ENCODE results near the gene ZNF362. TPM values are rescaled to one million over a fixed set of nuclear protein-coding genes. Genes with fewer than 3 reads are reported as not detected.

Gene ZNF362
- total RNA-seq, 2 donors from 2014 or later, result 27.4 to 41.5 TPM

- no peak overlapping the region for H3K27ac ChIP-seq (ENCODE audit: low read depth, low read length)
- no peaks in the 10 kb centered on the region for H3K36me3 ChIP-seq (ENCODE audit: control insufficient read depth, insufficient read depth, low read length)
- no peaks in the 10 kb centered on the region for H3K9me3 Mint-ChIP-seq
- no peak overlapping the region for H3K4me3 ChIP-seq (ENCODE audit: low read length)
- TF ChIP-seq, protein P1, sequence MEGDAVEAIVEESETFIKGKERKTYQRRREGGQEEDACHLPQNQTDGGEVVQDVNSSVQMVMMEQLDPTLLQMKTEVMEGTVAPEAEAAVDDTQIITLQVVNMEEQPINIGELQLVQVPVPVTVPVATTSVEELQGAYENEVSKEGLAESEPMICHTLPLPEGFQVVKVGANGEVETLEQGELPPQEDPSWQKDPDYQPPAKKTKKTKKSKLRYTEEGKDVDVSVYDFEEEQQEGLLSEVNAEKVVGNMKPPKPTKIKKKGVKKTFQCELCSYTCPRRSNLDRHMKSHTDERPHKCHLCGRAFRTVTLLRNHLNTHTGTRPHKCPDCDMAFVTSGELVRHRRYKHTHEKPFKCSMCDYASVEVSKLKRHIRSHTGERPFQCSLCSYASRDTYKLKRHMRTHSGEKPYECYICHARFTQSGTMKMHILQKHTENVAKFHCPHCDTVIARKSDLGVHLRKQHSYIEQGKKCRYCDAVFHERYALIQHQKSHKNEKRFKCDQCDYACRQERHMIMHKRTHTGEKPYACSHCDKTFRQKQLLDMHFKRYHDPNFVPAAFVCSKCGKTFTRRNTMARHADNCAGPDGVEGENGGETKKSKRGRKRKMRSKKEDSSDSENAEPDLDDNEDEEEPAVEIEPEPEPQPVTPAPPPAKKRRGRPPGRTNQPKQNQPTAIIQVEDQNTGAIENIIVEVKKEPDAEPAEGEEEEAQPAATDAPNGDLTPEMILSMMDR (conservative IDR thresholded peaks at IDR 0.05), result no peak
- peaks cover 26% of the 10 kb centered on the region for H3K4me1 ChIP-seq (ENCODE audit: control insufficient read depth, insufficient read depth, low read length)
- peaks cover 34% of the 10 kb centered on the region for H3K4me1 Mint-ChIP-seq
- no peak overlapping the region for H3K9ac ChIP-seq (ENCODE audit: extremely low read depth, low read length, poor library complexity, severe bottlenecking)
- no peaks in the 10 kb centered on the region for H3K36me3 Mint-ChIP-seq (ENCODE audit: low read depth)
- H3K27me3 Mint-ChIP-seq (ENCODE audit: insufficient read depth), result peaks cover 32% of the 10 kb centered on the region
- WGBS, 2 experiments (ENCODE audit: insufficient coverage in 1 of 2, insufficient read length in 1 of 2), result 94 to 97% methylated on average over 3 of the region's 3 CpGs
- H3K4me3 Mint-ChIP-seq, result no peak overlapping the region
- H3K27ac Mint-ChIP-seq, result no peak overlapping the region
- no peak for DNase-seq
- H3K27me3 ChIP-seq (ENCODE audit: control insufficient read depth, insufficient read depth, low read length, poor library complexity, severe bottlenecking), result peaks cover 17% of the 10 kb centered on the region
- no peaks in the 10 kb centered on the region for H3K9me3 ChIP-seq (ENCODE audit: control insufficient read depth, low read length)
These were observed 6.9 kb upstream of the ZNF362 start for GRCh38 chr1:33249422-33249821.

DNA sequence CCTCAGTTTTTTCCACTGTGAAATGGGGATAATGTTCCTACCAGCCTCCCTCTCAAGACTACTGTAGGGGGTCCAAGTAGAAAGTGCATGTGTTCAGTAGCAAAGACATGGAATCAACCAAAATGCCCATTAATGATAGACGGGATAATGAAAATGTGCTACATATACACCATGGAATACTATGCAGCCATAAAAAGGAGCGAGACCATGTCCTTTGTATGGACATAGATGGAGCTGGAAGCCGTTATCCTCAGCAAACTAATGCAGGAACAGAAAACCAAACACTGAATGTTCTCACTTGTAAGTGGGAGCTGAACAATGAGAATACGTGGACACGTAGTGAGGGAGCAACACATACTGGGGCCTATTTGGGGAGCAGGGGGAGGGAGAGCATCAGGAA, 6.1 kb upstream of the ZNF362 start:
- Mint-ChIP-seq H3K4me1 (peaks cover 26% of the 10 kb centered on the region), H3K27me3 (ENCODE audit: insufficient read depth) (peaks cover 32% of the 10 kb centered on the region), H3K4me3 (no peak overlapping the region), H3K36me3 (ENCODE audit: low read depth) (no peaks in the 10 kb centered on the region), H3K27ac (no peak overlapping the region), H3K9me3 (no peaks in the 10 kb centered on the region)
- TF ChIP-seq, protein P1 (conservative IDR thresholded peaks at IDR 0.05), result no peak
- no peaks in the 10 kb centered on the region for H3K36me3 ChIP-seq (ENCODE audit: control insufficient read depth, insufficient read depth, low read length)
- peaks cover 17% of the 10 kb centered on the region for H3K27me3 ChIP-seq (ENCODE audit: control insufficient read depth, insufficient read depth, low read length, poor library complexity, severe bottlenecking)
- H3K9ac ChIP-seq (ENCODE audit: extremely low read depth, low read length, poor library complexity, severe bottlenecking), result no peak overlapping the region
- H3K4me3 ChIP-seq (ENCODE audit: low read length), result no peak overlapping the region
- DNase-seq, result no peak
- WGBS, 2 experiments (ENCODE audit: insufficient coverage in 1 of 2, insufficient read length in 1 of 2), result 89 to 92% methylated on average over 5 of the region's 5 CpGs
- peaks cover 19% of the 10 kb centered on the region for H3K4me1 ChIP-seq (ENCODE audit: control insufficient read depth, insufficient read depth, low read length)
- no peak overlapping the region for H3K27ac ChIP-seq (ENCODE audit: low read depth, low read length)
- H3K9me3 ChIP-seq (ENCODE audit: control insufficient read depth, low read length), result no peaks in the 10 kb centered on the region

- peaks cover 22% of the 10 kb centered on the region for H3K4me1 Mint-ChIP-seq
- WGBS, 2 experiments (ENCODE audit: insufficient coverage in 1 of 2, insufficient read length in 1 of 2), result 80 to 91% methylated on average over 1 to 3 of the region's 3 CpGs
These were observed 5.6 kb upstream of the ZNF362 start for GRCh38 chr1:33250724-33251123.

More at GRCh38 chr1:33250724-33251123, 5.6 kb upstream of the ZNF362 start:
- Histone ChIP-seq H3K27me3 (ENCODE audit: control insufficient read depth, insufficient read depth, low read length, poor library complexity, severe bottlenecking) (peaks cover 17% of the 10 kb centered on the region), H3K9me3 (ENCODE audit: control insufficient read depth, low read length) (no peaks in the 10 kb centered on the region), H3K9ac (ENCODE audit: extremely low read depth, low read length, poor library complexity, severe bottlenecking) (no peak overlapping the region), H3K27ac (ENCODE audit: low read depth, low read length) (no peak overlapping the region), H3K4me1 (ENCODE audit: control insufficient read depth, insufficient read depth, low read length) (peaks cover 14% of the 10 kb centered on the region), H3K4me3 (ENCODE audit: low read length) (no peak overlapping the region), H3K36me3 (ENCODE audit: control insufficient read depth, insufficient read depth, low read length) (no peaks in the 10 kb centered on the region)
- H3K27ac Mint-ChIP-seq, result no peak overlapping the region
- DNase-seq, result no peak
- H3K4me3 Mint-ChIP-seq, result no peak overlapping the region
- peaks cover 32% of the 10 kb centered on the region for H3K27me3 Mint-ChIP-seq (ENCODE audit: insufficient read depth)
- H3K36me3 Mint-ChIP-seq (ENCODE audit: low read depth), result no peaks in the 10 kb centered on the region
- no peaks in the 10 kb centered on the region for H3K9me3 Mint-ChIP-seq
- TF ChIP-seq, protein P1 (conservative IDR thresholded peaks at IDR 0.05), result no peak
